AG10803 (cell line): ENCODE results near the gene RSPH1.

Experiments used
- DNase-seq: peaks from one replicate; pipeline ENCODE4 v3.0.0; 2010; ENCODE audit warnings: low read depth
- H3K4me3 ChIP-seq: 2 replicates; pipeline ENCODE4 v1.5.1; 2011; ENCODE audit warnings: mild to moderate bottlenecking, low read length, control low read depth
- CTCF ChIP-seq: conservative IDR thresholded peaks from 2 replicates; pipeline ENCODE4 v1.5.1; 2011; ENCODE audit warnings: mild to moderate bottlenecking, low read length, control low read depth, inconsistent platforms

RSPH1 gene

GRCh38 chr21:42524341-42525028, 28.5 kb upstream of the RSPH1 start:
- peak; percentile 54 for DNase-seq
- TF ChIP-seq CTCF = no peak
- no peak overlapping the region for H3K4me3 ChIP-seq

- DNase-seq = no peak
These were observed 27.9 kb upstream of the RSPH1 start for GRCh38 chr21:42523941-42524340.

GRCh38 chr21:42523211-42523610, 27.2 kb upstream of the RSPH1 start:
- TF ChIP-seq CTCF = no peak
- no peak for DNase-seq
- H3K4me3 ChIP-seq = no peak overlapping the region

More at GRCh38 chr21:42523941-42524340, 27.9 kb upstream of the RSPH1 start:
- no peak overlapping the region for H3K4me3 ChIP-seq
- TF ChIP-seq CTCF = no peak

- TF ChIP-seq CTCF = no peak
- no peak for DNase-seq
- no peak overlapping the region for H3K4me3 ChIP-seq
These were observed 26.7 kb upstream of the RSPH1 start for GRCh38 chr21:42522771-42523170.

- TF ChIP-seq CTCF = no peak
- no peak for DNase-seq
- no peak overlapping the region for H3K4me3 ChIP-seq
These were observed 26.2 kb upstream of the RSPH1 start for GRCh38 chr21:42522271-42522670.

GRCh38 chr21:42521805-42522204, 25.8 kb upstream of the RSPH1 start:
- no peak for TF ChIP-seq CTCF
- no peak for DNase-seq

GRCh38 chr21:42521384-42521783, 25.4 kb upstream of the RSPH1 start:
- no peak for TF ChIP-seq CTCF
- DNase-seq = no peak
- H3K4me3 ChIP-seq = no peak overlapping the region

More at GRCh38 chr21:42521805-42522204, 25.8 kb upstream of the RSPH1 start:
- no peak overlapping the region for H3K4me3 ChIP-seq
